Activated naive CD4-positive, alpha-beta T cell treated with anti-CD3 and anti-CD28 coated beads, Interleukin-2, amount 10 ng/mL, durations not matched to agents 7 days and 5 days (primary cell): ENCODE data around the gene TMEM272.
A peak's percentile ranks its signal among the peaks of the same experiment; 100 is the strongest.

Source experiments
- CTCF ChIA-PET: fragments of 350-600 bp; sonication (Branson Sonifier 250); formaldehyde crosslinking; loops from one replicate; lab custom pipeline; 2021; ENCODE audit warnings: antibody characterized with exemption; lab: Charles Lee
- DNase-seq: peaks from one replicate; pipeline ENCODE4 v3.0.0-alpha.2; 2020
- H3K27ac Mint-ChIP-seq: one replicate; pipeline ENCODE4 v1.8.0; 2021; ENCODE audit warnings: mild to moderate bottlenecking, moderate library complexity, mixed read lengths
- H3K27me3 Mint-ChIP-seq: one replicate; pipeline ENCODE4 v1.8.0; 2021; ENCODE audit warnings: mild to moderate bottlenecking, mixed read lengths
- H3K36me3 Mint-ChIP-seq: one replicate; pipeline ENCODE4 v1.8.0; 2021; ENCODE audit warnings: mixed read lengths
- H3K4me1 Mint-ChIP-seq: one replicate; pipeline ENCODE4 v1.8.0; 2021; ENCODE audit warnings: mixed read lengths
- H3K4me3 Mint-ChIP-seq: one replicate; pipeline ENCODE4 v1.8.0; 2021; ENCODE audit warnings: mild to moderate bottlenecking, moderate library complexity, mixed read lengths
- H3K9me3 Mint-ChIP-seq: one replicate; pipeline ENCODE4 v1.8.0; 2021; ENCODE audit warnings: mixed read lengths

Gene TMEM272

DNA sequence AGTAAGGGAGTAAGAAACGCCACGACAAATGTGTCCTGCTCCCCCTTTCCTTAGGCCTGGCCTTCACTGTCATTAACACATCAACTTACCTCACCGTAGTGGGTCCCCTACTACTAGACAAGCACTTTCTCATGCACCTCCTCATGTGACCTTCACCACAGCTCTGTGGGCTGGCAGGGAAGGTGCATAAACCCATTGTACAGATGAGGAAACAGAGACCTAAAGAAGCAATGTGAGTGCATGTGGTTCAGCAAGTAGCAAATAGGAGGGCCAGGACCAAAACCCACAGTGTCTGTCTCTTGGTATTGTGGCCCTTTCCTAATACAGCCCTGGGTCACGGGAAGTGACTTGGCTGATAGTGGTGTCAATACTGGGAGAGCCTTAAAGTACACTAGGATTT, 22.1 kb upstream of the TMEM272 start:
- Mint-ChIP-seq H3K9me3 (no peaks in the 10 kb centered on the region), H3K4me3 (no peak overlapping the region), H3K4me1 (no peaks in the 10 kb centered on the region), H3K27ac (no peak overlapping the region), H3K36me3 (no peaks in the 10 kb centered on the region), H3K27me3 (peaks cover 35% of the 10 kb centered on the region)
- no peak for DNase-seq
- CTCF ChIA-PET = no interaction called here

DNA sequence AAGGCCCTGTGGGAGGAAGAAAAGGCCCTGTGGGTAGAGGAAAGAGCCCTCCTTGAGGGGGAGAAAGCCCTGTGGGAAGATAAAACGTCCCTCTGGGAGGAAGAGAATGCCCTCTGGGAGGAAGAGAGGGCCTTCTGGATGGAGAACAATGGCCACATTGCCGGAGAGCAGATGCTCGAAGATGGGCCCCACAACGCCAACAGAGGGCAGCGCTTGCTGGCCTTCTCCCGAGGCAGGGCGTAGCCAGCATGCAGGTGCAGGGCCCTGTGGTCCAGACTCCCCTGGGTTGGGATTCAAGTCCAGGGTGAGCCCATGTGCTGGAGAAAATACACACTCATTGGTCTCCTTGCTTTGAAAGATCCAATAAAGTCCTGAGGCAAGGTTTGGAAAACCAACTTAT, 20.9 kb upstream of the TMEM272 start:
- Mint-ChIP-seq H3K27me3 (peaks cover 29% of the 10 kb centered on the region), H3K9me3 (no peaks in the 10 kb centered on the region), H3K36me3 (no peaks in the 10 kb centered on the region), H3K4me3 (no peak overlapping the region), H3K4me1 (peaks cover 3% of the 10 kb centered on the region), H3K27ac (no peak overlapping the region)
- DNase-seq = no peak
- CTCF ChIA-PET = no interaction called here

DNA sequence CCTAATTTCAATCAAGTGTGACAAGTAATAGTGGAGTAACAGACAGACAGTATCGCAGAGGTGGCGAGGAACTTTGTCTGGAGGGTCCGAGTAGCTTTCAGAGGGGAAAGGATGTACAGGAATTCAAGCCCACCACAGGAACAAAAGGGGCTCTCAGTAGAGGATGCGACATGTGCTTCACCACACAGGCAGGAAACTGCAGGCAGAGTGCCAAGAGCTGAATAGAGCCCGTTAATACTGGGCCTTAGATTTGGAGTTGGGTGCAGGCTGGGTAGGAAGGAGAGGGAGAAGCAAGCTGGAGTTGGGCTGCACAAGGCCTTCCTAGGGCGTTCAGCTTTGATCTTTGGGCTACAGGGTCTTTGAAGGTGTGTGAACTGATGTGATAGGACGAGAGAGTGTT, 18.0 kb upstream of the TMEM272 start:
- CTCF ChIA-PET = interaction anchor here (1.1 to 2.5 kb wide), 5 partner anchors 10 to 61 kb away, joined by 3 to 12 read pairs (median 4); no protein-coding TSS in a partner anchor
- Mint-ChIP-seq H3K4me3 (no peak overlapping the region), H3K27me3 (peaks cover 33% of the 10 kb centered on the region), H3K4me1 (peaks cover 3% of the 10 kb centered on the region), H3K27ac (no peak overlapping the region), H3K36me3 (no peaks in the 10 kb centered on the region), H3K9me3 (no peaks in the 10 kb centered on the region)
- no peak for DNase-seq

DNA sequence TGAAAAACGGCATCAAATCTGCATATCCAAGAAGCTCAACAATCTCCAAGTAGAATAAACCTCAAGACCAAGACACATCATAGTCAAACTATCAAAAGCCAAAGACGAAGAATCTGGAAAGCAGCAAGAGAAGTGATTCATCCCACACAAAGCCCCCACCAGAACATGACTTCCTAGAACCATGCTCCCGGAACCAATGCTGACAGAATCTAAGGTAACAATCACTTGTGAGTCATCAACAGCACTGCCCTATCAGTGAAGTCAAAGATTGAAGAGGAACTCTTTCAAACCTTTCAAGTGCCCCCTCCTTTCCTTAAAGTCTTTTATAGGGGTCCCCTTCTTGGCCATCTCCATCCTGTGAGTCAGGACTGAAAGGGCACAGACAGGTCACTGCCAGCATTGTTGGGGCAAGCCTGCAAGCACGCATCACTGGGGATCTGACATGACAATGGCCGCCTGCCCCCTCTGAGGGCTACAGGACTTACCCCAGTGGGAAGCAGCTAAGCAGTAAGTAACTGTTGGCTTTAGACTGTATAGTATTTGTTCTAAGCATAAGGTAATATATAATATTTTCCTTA, 16.8 kb upstream of the TMEM272 start, which contains the start of gene CCDC70:
TSS of gene CCDC70 (plus strand) at position 247 of the 578 bp plus-strand sequence. CDS start 3,443 bp downstream, outside the sequence.
- peaks cover 26% of the 10 kb centered on the region for H3K27me3 Mint-ChIP-seq
- no peak within 1 kb of the TSS for H3K4me3 Mint-ChIP-seq
- H3K9me3 Mint-ChIP-seq = no peaks in the 10 kb centered on the region
- no peak within 1 kb of the TSS for H3K27ac Mint-ChIP-seq
- DNase-seq = no peak
- peaks cover 3% of the 10 kb centered on the region for H3K4me1 Mint-ChIP-seq
- CTCF ChIA-PET = interaction anchor here (1.1 to 2.5 kb wide), 5 partner anchors 9 to 62 kb away, joined by 4 to 12 read pairs (median 4); no protein-coding TSS in a partner anchor
- no peaks in the 10 kb centered on the region for H3K36me3 Mint-ChIP-seq

DNA sequence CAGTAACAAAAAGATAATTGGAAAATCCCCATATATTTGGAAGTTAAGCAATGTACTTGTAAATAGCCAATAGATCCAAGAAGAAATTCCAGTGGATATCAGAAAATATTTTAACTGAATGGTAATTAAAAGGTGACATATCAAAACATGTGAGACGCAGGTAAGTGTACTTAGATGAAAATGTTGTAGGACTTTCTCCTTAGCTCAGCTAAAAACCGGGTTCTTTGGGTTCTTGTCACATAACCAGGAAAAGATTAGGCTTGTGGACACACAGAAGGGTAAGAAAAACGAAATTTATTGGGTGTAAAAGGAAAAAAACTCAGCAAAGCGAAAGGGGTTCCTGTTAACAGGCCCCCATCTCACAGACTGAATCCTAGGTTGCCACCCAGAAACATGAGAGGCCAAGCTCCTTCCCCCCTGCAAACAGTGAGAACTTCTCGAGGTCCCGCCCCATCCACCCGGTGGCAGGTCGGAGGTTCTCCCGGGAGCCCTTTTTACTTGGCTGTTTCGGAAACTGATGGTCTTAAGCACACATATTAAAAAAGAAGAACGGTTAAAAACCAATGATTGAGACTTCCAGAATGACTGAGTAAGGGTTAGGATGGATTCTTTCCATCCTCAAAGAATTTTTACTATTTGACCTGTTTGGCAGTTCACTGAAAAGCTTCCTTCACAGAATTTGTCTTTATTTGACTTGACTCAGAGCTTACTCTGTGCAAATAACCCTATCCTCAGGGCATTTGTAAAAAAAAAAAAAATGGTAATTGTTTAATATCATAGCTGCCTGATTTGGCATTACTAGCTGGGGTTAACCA, 13.7 kb upstream of the TMEM272 start:
- Mint-ChIP-seq H3K4me1 (peaks cover 3% of the 10 kb centered on the region), H3K9me3 (no peaks in the 10 kb centered on the region), H3K4me3 (no peak overlapping the region), H3K27me3 (peaks cover 31% of the 10 kb centered on the region), H3K27ac (no peak overlapping the region), H3K36me3 (no peaks in the 10 kb centered on the region)
- CTCF ChIA-PET = interaction anchor here (0.9 to 1.4 kb wide), 2 partner anchors 9 to 14 kb away, joined by 4 to 5 read pairs; partner anchors contain the start of gene TMEM272
- no peak for DNase-seq

DNA sequence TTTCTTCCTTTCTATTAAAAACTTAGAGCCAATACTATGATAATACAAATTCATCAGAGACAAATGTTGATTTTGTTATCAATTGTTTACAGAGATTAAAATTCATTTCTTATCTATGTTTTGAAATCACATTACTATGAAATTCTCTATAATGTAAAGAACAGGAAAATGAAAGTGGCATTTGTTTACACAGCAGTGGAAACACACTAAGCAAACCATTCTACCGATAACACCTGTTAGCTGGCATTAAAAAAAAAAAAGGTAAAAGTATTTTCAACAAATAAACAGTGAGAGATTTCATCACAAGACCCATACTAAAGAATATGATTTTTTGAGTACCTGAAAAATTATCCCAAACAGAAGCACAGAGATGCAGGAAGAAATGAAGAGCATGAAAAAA, 12.0 kb upstream of the TMEM272 start:
- no peaks in the 10 kb centered on the region for H3K36me3 Mint-ChIP-seq
- peaks cover 3% of the 10 kb centered on the region for H3K4me1 Mint-ChIP-seq
- peak overlapping the region; percentile 20 for H3K27ac Mint-ChIP-seq
- no peak for DNase-seq
- no peaks in the 10 kb centered on the region for H3K9me3 Mint-ChIP-seq
- H3K27me3 Mint-ChIP-seq = peaks cover 22% of the 10 kb centered on the region
- no peak overlapping the region for H3K4me3 Mint-ChIP-seq
- CTCF ChIA-PET = interaction anchor here (1.4 kb wide), 1 partner anchor 12 kb away, joined by 5 read pairs; the partner anchor contains the start of gene TMEM272

DNA sequence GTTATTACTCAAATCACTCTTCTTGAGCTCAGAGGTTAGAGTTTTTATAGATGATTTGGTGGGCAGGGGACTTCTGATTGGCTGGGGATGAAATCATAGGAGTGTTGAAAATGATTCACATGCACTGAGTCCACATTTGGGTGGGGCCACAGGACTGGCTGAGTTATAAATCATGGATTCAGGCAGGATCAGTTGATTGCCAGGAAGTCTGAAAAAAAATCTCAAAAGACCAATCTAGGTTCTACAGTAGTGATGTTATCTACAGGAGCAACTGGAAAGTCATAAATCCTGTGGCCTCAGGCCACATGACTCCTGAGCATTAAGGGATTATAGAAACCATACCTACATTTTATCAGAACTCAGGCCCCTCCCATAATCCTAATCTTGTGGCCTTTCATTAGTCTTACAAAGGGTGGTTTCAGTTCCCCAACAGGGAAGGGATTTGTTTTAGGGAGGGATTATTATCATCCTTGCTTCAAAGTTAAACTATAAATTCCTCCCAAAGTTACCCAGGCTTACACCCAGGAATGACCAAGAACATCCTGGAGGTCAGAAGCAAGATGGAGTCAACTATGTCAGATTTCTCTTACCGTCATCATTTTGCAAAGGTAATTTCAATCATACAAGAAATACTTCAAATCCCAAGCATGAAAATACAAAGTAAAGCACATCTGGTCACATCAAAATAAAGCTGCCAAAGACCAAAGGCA, 11.2 kb upstream of the TMEM272 start:
- CTCF ChIA-PET = interaction anchor here (1.0 kb wide), 1 partner anchor 40 kb away, joined by 3 read pairs; no protein-coding TSS in a partner anchor
- no peak for DNase-seq
- H3K27ac Mint-ChIP-seq = no peak overlapping the region
- H3K4me1 Mint-ChIP-seq = no peaks in the 10 kb centered on the region
- no peaks in the 10 kb centered on the region for H3K9me3 Mint-ChIP-seq
- H3K36me3 Mint-ChIP-seq = no peaks in the 10 kb centered on the region
- H3K4me3 Mint-ChIP-seq = no peak overlapping the region
- peaks cover 25% of the 10 kb centered on the region for H3K27me3 Mint-ChIP-seq

DNA sequence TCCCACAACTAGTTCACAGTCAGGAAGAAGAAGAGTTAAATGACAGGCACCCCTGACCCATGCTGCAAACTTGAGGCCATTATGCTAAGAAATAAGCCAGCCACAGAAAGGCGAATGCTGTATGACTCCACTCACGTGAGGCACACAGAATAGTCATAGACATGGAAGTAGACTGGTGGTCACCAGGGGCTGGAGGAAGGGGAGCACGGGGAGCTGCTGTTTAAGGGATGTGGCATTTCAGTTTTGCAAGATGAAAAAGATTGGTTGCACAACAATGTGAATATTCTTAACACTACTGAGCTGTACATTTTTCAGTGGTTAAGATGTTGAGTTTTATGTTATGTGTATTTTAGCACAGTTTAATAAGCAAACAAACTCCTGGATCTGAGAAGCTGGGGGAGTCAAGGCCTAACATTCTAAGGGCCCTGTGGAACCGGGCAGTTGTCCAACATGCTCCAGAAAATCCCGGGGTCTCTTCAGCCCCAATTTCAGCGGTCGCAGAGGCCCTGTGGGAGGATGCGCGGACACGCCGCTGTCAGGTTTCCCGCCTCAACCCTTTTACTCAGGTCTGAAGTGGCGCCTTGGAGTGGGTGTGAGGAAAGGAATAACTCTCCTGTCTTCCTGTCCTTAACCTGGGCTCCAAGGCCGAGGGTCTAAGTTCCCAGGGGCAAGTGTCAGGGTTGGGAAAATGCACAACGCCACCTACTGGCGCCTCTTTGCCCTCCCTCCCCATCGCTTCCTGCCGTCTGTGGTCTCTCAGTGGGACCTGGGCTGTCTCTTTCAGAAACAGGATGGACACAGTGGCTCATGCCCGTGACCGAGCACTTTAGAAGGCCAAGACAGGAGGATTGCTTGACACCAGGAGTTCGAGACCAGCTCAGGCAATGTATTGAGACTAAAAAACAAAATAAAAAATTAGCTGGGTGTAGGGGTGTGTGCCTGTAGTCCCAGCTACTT, 4.4 kb upstream of the TMEM272 start:
- H3K9me3 Mint-ChIP-seq = no peaks in the 10 kb centered on the region
- no peak overlapping the region for H3K27ac Mint-ChIP-seq
- H3K36me3 Mint-ChIP-seq = no peaks in the 10 kb centered on the region
- peak; percentile 57 for DNase-seq
- CTCF ChIA-PET = interaction anchor here (0.6 to 3.0 kb wide), 15 partner anchors 8 to 242 kb away, joined by 3 to 31 read pairs (median 4); partner anchors contain the start of gene CCDC70
- peaks cover 20% of the 10 kb centered on the region for H3K27me3 Mint-ChIP-seq
- H3K4me3 Mint-ChIP-seq = no peak overlapping the region
- H3K4me1 Mint-ChIP-seq = peaks cover 11% of the 10 kb centered on the region

DNA sequence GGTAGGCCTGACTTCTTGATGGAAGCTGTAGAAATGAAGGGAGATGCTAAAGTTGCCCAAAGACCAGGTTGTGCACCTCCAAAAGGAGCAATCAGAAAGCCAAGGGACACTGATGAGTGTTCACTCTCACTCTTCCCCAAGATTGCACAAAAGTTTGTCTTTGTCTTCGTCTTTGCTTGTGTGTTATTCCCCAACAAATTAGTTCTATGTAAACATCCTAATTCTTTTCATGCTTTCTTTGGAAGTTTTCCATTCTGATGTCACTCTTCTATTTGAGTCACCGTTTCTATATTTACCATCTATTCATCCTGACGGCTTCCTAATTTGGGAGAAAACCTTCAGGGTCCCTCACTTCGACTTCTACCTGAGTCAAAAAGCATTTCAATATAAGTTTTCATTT, 3.7 kb upstream of the TMEM272 start:
- Mint-ChIP-seq H3K36me3 (no peaks in the 10 kb centered on the region), H3K9me3 (no peaks in the 10 kb centered on the region), H3K4me3 (no peak overlapping the region), H3K27me3 (peaks cover 20% of the 10 kb centered on the region), H3K27ac (no peak overlapping the region), H3K4me1 (peaks cover 11% of the 10 kb centered on the region)
- no peak for DNase-seq
- CTCF ChIA-PET = interaction anchor here (0.6 to 3.0 kb wide), 6 partner anchors 11 to 47 kb away, joined by 3 to 31 read pairs (median 7); partner anchors contain the start of gene CCDC70

DNA sequence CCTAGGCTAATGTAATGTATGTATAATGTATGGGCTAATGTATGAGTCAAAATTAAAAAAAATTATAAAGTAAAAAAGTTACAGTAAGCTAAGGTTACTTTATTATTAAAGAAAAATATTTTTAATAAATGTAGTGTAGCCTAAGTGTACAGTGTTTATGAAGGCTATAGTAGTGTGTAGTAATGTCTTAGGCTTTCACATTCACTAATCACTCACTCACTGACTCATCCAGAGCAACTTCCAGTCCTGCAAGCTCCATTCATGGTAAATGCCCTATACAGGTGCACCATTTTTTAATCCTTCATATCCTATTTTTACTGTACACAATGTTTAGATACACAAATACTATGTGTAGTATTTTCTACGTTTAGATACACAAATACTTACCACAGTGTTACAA, 1.8 kb upstream of the TMEM272 start:
- Mint-ChIP-seq H3K4me1 (peaks cover 11% of the 10 kb centered on the region), H3K9me3 (no peaks in the 10 kb centered on the region), H3K4me3 (no peak overlapping the region), H3K36me3 (no peaks in the 10 kb centered on the region), H3K27me3 (peaks cover 17% of the 10 kb centered on the region), H3K27ac (no peak overlapping the region)
- CTCF ChIA-PET = interaction anchor here (1.7 to 2.9 kb wide), 5 partner anchors 11 to 49 kb away, joined by 4 to 12 read pairs (median 5); partner anchors contain the start of gene CCDC70
- no peak for DNase-seq

DNA sequence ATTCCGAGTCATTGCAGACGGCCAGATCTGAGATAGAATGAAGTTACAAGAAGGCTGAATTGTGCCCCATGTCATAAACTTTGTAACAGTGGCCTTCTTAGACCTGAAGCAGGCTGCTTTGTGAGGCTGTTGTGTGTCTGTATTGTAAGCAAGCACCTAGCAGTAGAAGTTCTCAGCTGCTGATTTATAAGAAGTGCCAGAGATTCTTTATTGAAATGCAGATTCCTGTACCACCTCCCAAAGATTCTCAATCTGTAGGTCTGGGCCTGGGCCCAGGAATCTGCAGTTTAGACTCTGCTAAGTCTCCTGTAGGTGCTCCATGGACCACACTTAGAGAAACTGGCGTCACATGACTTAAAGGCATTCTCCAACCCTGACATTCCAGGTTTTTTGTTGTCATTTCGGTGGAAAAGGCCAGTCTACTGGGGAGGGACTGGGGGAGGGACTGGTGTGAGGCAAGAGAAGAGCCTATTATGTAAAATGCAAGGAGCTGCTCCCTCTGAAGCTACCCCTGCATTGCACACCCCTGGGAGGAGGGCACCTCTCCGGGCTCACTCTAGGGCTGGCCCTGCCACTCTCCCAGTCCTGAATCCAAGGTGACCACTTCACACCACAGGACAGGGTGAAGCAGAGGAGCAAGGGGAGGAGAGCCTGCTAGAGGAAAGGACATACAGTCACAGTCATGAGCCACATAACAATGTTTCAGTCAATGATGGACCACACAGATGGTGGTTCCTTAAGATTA, 769 bp upstream of the TMEM272 start:
- DNase-seq = no peak
- Mint-ChIP-seq H3K27me3 (peaks cover 14% of the 10 kb centered on the region), H3K36me3 (no peaks in the 10 kb centered on the region), H3K27ac (no peak overlapping the region), H3K4me3 (no peak overlapping the region), H3K9me3 (no peaks in the 10 kb centered on the region), H3K4me1 (peaks cover 11% of the 10 kb centered on the region)
- CTCF ChIA-PET = interaction anchor here (0.6 to 2.9 kb wide), 11 partner anchors 10 to 282 kb away, joined by 3 to 16 read pairs (median 5); partner anchors contain the start of gene CCDC70

DNA sequence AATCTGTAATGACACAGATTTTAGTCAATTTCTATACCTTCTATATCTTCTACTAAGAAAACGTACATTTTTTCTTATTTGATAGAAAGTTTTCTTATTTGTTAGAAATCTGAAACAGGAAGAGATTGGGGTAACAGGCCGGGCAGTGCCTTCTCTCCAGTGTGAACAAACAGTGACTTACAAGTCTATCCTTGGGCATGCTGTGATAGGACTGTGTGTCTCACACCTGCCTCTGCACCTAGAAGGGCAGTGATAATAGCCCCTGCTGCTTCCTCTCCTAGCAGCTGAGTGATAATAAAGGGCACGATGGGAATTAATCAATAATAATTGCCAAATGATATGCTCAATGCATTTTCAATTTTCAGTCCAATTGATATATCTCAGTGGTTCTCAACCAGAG, 1.4 kb downstream of the TMEM272 start:
- H3K4me3 Mint-ChIP-seq = no peak overlapping the region
- H3K4me1 Mint-ChIP-seq = peaks cover 11% of the 10 kb centered on the region
- H3K9me3 Mint-ChIP-seq = no peaks in the 10 kb centered on the region
- peaks cover 16% of the 10 kb centered on the region for H3K27me3 Mint-ChIP-seq
- CTCF ChIA-PET = interaction anchor here (2.8 kb wide), 1 partner anchor 30 kb away, joined by 8 read pairs; no protein-coding TSS in a partner anchor
- H3K27ac Mint-ChIP-seq = no peak overlapping the region
- DNase-seq = no peak
- H3K36me3 Mint-ChIP-seq = no peaks in the 10 kb centered on the region
